Upper lobe of left lung (tissue), 4 donors: ENCODE data around the gene CFL1.
"Not testable (repeated sequence)": the region's sequence is repeated elsewhere in the genome, so short reads cannot be mapped to it uniquely, and the experiment has no call there.

Experiments
- EP300 ChIP-seq, 4 donors: sonication (generic); formaldehyde crosslinking; IDR thresholded peaks; one replicate each; pipeline ENCODE4 v1.5.1; 2017; ENCODE audit warnings: antibody characterized with exemption in 4 of 4, control low read depth in 2 of 4
- POLR2A ChIP-seq, 4 donors: fragments of 450-650 bp; IDR thresholded peaks; one replicate each; pipeline ENCODE4 v1.5.1; 2016 to 2017; ENCODE audit warnings: antibody characterized with exemption in 4 of 4, mild to moderate bottlenecking in 2 of 4
- POLR2AphosphoS5 ChIP-seq, 2 donors: sonication (generic); formaldehyde crosslinking; IDR thresholded peaks; one replicate each; pipeline ENCODE4 v1.5.1; 2017; ENCODE audit warnings: antibody characterized with exemption in 2 of 2
- TF ChIP-seq, protein P1 (sequence below), 6 experiments: fragments of 450-650 bp in 4 of 6; fragments of 200-600 bp in 2 of 6; sonication (generic) in 2 of 6; IDR thresholded peaks; one replicate each; pipeline ENCODE4 v1.5.1; 2016 to 2019; ENCODE audit warnings: antibody characterized with exemption in 6 of 6

DNA sequence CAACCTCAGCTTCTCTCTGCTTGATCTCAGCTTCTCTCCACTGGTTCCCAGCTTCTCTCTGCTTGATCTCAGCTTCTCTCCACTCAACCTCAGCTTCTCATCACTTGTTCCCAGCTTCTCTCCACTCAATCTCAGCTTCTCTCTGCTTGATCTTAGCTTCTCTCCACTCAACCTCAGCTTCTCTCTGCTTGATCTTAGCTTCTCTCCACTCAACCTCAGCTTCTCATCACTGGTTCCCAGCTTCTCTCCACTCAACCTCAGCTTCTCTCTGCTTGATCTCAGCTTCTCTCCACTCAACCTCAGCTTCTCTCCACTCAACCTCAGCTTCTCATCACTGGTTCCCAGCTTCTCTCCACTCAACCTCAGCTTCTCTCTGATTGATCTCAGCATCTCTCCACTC, 25.7 kb downstream of the CFL1 start:
- not testable (repeated sequence) for TF ChIP-seq POLR2A, POLR2AphosphoS5, EP300 (IDR thresholded peaks at IDR 0.05)
- TF ChIP-seq, protein P1, sequence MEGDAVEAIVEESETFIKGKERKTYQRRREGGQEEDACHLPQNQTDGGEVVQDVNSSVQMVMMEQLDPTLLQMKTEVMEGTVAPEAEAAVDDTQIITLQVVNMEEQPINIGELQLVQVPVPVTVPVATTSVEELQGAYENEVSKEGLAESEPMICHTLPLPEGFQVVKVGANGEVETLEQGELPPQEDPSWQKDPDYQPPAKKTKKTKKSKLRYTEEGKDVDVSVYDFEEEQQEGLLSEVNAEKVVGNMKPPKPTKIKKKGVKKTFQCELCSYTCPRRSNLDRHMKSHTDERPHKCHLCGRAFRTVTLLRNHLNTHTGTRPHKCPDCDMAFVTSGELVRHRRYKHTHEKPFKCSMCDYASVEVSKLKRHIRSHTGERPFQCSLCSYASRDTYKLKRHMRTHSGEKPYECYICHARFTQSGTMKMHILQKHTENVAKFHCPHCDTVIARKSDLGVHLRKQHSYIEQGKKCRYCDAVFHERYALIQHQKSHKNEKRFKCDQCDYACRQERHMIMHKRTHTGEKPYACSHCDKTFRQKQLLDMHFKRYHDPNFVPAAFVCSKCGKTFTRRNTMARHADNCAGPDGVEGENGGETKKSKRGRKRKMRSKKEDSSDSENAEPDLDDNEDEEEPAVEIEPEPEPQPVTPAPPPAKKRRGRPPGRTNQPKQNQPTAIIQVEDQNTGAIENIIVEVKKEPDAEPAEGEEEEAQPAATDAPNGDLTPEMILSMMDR (IDR thresholded peaks at IDR 0.05) = not testable (repeated sequence)
